ENCODE results near the gene NUTM2F.

GRCh38 chr9:94301583-94301982 lies 26.9 kb downstream of the NUTM2F start:
- TF ChIP-seq POLR2A (IDR thresholded peaks at IDR 0.05) (no peak), CTCF (IDR thresholded peaks at IDR 0.05) (no peak)
